Skin epidermis (tissue), 12 donors: ENCODE measurements around the gene CCSER1.
"Not testable (repeated sequence)": the region's sequence is repeated elsewhere in the genome, so short reads cannot be mapped to it uniquely, and the experiment has no call there.

Experiments
- H3K27ac ChIP-seq, 21 experiments: fragments of 200-600 bp; sonication (generic) in 11 of 21; one replicate each; pipeline ENCODE4 v1.5.0; 2020; ENCODE audit warnings: mild to moderate bottlenecking in 3 of 21, inconsistent platforms in 2 of 21, moderate library complexity in 2 of 21
- H3K4me3 ChIP-seq, 7 experiments: fragments of 200-600 bp; sonication (generic) in 2 of 7; one replicate each; pipeline ENCODE4 v1.5.0; 2020; ENCODE audit warnings: inconsistent platforms in 2 of 7, mild to moderate bottlenecking in 2 of 7, moderate library complexity in 1 of 7

CCSER1 gene

DNA sequence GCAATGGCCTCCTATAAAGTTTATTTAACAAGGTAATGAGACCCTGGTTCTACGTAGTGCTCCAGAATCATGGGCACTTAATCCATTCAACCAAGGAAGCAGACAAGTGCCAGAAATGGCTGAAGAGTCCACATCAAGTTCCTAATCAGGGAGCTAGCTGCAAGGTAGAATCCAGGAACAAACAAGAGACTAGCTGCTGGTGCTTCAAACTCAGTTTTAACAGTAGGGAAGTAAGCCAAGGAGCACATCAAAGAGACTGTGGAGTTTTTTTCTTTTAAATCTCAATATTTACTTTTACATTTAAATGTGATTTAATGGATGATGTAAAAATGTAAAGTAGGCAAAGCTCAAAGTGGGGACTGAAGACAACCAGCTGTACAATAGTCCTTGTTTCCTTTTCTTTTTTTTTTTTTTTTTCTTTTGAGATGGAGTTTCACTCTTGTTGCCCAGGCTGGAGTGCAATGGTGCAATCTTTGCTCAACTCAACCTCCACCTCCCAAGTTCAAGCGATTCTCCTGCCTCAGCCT lies 630.4 kb downstream of the CCSER1 start:
- Histone ChIP-seq H3K4me3 (no peak overlapping the region), H3K27ac (no peak overlapping the region)

DNA sequence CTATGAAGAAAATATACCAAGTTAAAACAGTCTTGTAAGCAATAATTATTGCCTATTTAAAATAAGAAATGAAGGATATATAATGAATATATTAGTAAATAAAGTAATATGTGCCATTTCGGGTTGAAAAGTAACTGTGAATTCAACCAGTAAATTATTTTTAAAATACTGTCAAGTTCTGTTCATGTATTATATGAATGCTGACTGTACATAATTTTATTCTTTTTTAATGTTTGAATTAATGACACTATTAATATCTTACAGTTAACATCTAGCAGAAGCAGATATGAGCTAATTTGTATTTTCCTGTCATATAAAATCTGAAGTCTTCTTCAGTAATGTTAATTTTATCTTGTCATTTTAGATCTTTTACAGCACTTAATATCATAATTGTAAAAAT lies 632.9 kb downstream of the CCSER1 start:
- Histone ChIP-seq H3K27ac (no peak overlapping the region), H3K4me3 (no peak overlapping the region)

- Histone ChIP-seq H3K4me3 (no peak overlapping the region), H3K27ac (no peak overlapping the region)
Observed at GRCh38 chr4:90766837-90767236, 639.6 kb downstream of the CCSER1 start.

DNA sequence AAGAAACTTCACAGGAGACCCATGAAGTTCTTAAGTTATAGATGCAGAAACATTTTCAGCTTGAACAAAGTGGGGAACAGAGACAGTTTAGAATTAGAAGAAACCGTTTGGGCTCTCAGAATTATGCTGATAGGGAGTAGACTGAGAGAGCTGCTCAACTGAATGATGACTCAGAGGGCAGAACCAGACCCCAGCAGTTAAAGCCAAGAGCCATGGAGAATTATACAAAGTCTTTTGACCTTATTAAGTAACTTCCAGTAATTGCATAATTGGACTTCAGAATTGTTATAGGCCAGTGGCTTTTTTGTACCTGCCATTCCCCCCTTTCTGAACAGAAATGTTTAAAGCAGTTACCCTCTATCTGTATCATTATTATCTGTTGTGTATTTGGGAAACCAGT lies 642.1 kb downstream of the CCSER1 start:
- no peak overlapping the region for H3K27ac ChIP-seq

DNA sequence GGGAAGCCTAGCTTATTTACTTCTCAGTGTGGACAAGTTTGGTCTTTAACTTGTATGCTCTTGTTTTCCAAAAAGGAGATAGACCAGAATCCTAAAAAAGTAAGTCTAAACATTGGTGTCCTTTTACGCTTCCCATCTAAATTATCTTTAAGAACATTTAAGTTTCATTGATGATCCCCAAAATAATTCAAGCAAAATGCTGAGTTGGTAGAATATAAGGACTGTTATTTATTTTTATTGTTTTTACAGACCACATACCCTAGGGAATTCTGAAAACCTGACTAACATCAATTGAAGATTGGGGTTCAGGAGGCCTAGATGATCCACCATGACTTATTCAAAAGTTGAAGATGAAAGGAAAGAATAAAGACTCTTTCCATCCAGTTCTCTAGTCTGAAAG lies 653.0 kb downstream of the CCSER1 start:
- Histone ChIP-seq H3K4me3 (no peak overlapping the region), H3K27ac (no peak overlapping the region)

More for the DNA sequence above, 642.1 kb downstream of the CCSER1 start:
- no peak overlapping the region for H3K4me3 ChIP-seq

DNA sequence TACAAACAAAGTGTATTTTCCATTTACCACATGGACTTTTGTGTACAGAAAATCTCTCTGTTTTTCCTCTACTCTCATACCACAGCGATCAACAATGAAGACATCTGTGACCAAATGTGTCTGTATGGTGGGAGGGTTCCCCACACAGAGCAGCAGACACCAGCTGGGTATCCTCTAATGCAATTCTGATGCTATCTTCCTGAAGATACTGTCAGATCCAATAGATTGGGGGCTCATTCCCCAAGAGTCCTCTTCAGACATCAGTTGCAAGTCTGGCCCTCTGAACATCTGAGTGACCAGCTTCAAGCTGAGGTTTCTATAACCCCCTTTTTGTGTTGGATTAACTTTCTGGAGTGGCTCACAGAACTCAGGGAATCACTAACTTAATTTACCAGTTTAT lies 659.4 kb downstream of the CCSER1 start:
- no peak overlapping the region for H3K27ac ChIP-seq
- H3K4me3 ChIP-seq: no peak overlapping the region

DNA sequence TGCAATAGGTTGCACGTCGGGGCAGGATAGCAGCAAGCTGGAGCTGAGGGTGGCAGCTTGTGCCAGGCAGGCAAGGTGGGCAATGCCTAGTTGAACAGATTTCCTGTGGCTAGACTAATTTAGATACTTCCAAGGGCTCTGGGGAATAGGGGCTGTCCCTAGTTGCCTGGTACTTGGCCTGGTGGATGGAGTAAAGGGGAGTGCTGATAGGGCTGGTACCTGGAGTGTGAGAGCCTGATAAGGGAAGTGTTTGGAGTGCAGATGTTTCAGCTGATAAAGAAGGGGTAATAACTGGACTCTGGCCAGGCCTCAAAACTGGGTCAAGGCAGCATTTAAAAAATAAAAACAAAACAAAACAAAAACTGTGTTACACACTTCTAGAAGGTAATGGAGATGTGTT lies 665.5 kb downstream of the CCSER1 start:
- H3K27ac ChIP-seq: no peak overlapping the region
- no peak overlapping the region for H3K4me3 ChIP-seq

GRCh38 chr4:90798948-90799347 lies 671.8 kb downstream of the CCSER1 start:
- H3K4me3 ChIP-seq: no peak overlapping the region
- no peak overlapping the region for H3K27ac ChIP-seq

DNA sequence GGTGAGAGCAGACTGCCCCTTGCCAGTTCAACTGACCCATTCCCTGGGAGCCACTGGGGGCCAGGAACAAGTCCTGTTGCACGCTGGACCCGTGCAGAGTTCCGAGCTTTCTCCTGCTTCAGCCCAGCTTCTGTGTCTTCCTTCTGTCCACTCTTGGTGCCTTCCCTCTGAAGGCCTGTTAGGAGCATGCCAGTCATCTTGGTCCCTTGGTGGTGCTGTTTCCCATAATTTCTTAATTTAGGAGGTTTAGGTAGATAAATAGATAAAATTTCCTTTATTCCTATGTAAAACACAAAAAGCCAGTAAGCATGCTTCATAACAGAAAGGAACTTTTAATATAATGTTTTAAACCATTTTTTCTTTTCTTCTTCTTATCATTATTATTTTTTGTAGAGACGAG lies 672.7 kb downstream of the CCSER1 start:
- H3K4me3 ChIP-seq: no peak overlapping the region
- no peak overlapping the region for H3K27ac ChIP-seq

DNA sequence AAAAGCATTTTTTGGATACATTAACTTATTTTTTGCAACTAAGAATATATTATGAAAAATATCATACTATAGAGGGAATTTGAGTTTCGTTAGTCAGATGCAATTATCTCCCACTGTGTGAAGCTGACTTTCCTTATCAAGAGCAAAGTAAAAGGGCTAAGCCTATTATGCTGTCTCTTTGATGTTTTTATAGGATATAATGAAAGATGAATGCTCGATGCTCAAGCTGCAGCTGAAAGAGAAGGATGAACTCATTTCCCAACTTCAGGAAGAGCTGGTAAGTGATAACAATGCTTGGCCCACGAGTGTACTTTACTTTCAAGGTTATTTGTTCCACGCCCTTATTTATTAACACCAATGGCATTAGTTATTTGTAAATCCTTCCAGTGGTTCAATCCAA lies 688.4 kb downstream of the CCSER1 start:
- no peak overlapping the region for H3K27ac ChIP-seq
- no peak overlapping the region for H3K4me3 ChIP-seq

- no peak overlapping the region for H3K27ac ChIP-seq
- no peak overlapping the region for H3K4me3 ChIP-seq
Observed at GRCh38 chr4:90816754-90817153, 689.6 kb downstream of the CCSER1 start.

DNA sequence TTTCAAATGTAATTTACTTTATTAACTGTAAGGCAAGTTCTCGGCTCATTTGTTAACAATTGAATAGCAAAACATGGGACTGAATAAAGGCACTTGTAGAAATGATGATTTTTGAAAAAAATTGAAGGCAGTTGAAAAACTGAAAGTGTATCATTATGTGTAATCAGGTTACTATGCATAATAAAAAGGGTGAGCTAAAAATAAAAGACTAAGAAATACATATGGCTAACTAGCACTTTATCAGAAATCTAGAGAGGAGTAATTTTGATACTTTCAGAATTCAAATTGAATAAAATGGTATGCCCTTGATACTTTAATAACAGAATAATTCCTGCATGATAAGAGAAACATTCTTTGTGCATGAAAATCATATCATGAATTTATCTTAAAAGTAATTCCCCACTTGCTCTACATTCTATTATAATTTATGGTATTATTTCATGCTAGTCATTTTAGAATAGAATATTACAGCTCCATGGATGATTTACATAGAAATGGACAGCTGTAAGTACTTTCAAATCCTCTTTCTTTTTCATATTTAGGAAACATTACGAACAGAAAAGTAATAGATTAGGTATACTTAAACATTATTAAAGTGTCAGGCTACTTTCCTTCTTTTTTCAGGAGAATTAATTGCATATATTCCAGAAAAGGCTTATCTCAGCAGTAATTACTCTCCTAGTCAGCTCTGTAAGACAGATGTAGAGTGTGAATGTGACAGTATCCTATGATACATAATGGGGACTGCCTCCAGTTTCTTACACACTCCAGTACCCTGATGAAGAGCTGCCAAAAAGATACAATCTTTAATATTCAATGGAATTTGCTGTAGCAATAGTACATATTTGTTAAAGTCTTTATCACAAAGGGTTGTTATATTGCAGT lies 697.3 kb downstream of the CCSER1 start:
- H3K27ac ChIP-seq: no peak overlapping the region

GRCh38 chr4:90825849-90826248 lies 698.7 kb downstream of the CCSER1 start:
- Histone ChIP-seq H3K4me3 (no peak overlapping the region), H3K27ac (no peak overlapping the region)

More for the DNA sequence above, 697.3 kb downstream of the CCSER1 start:
- no peak overlapping the region for H3K4me3 ChIP-seq

GRCh38 chr4:90833706-90834105 lies 706.5 kb downstream of the CCSER1 start:
- Histone ChIP-seq H3K27ac (no peak overlapping the region), H3K4me3 (no peak overlapping the region)

- Histone ChIP-seq H3K4me3 (no peak overlapping the region), H3K27ac (no peak overlapping the region)
Observed at GRCh38 chr4:90837241-90837640, 710.0 kb downstream of the CCSER1 start.

DNA sequence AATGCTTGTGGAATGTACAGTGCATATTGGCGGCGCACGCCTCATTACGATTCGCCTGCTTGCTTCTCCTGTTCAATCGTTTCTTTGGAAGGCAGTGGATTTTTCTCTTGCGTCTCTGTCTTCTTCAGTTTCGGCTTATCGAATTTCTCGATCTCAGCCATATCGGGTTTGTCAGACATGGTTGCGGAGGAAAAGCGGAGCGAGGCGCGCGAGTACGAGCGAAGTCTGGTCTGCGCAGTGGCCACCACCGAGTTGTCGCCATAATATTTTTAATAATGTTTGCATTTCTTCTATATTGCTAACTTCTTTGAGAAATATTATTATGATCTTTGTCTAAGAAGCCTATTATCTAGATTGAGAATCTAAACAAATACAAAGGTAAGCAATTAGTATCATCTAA lies 711.7 kb downstream of the CCSER1 start:
- not testable (repeated sequence) for H3K27ac ChIP-seq, H3K4me3 ChIP-seq

DNA sequence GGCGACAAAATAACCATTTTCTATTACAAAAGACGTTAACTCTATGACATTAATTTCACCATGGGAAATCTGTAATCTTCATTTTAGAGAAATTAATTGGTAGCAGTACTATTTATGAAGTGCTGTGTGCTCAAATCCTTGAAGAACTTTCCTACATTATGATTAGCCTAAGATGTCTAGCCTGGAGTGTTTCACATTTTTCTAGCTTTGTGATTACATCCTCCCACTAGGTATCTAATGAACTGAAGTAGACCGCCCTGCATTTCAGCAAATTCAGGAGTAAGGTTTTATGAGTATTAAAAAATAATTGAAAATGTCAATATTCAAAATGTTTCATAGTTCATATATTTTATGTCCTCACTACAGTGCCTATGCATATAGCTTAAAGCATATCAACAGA lies 713.1 kb downstream of the CCSER1 start:
- Histone ChIP-seq H3K27ac (no peak overlapping the region), H3K4me3 (no peak overlapping the region)

- Histone ChIP-seq H3K4me3 (no peak overlapping the region), H3K27ac (no peak overlapping the region)
Observed at GRCh38 chr4:90840828-90841227, 713.6 kb downstream of the CCSER1 start.

- Histone ChIP-seq H3K27ac (no peak overlapping the region), H3K4me3 (no peak overlapping the region)
Observed at GRCh38 chr4:90841676-90842075, 714.5 kb downstream of the CCSER1 start.

DNA sequence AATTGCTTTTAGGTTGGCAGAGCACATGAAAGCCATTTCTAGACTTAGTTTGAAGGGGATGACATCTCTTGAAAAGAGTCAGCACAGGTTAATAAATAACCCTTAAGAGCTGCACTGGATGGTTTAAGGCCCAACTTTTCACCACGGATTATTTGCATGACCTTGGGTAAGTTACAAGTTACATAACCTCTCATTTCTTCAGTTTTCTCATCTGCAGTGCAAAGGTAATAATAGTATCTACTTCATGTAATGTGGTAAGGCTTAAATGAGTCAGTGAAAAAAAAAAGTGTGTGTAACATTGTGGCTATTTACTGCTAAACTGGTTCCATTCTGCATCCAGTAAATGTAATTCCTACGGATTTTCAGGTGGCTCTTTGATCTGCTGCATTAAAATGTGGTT lies 715.8 kb downstream of the CCSER1 start:
- H3K27ac ChIP-seq: no peak overlapping the region
- no peak overlapping the region for H3K4me3 ChIP-seq

DNA sequence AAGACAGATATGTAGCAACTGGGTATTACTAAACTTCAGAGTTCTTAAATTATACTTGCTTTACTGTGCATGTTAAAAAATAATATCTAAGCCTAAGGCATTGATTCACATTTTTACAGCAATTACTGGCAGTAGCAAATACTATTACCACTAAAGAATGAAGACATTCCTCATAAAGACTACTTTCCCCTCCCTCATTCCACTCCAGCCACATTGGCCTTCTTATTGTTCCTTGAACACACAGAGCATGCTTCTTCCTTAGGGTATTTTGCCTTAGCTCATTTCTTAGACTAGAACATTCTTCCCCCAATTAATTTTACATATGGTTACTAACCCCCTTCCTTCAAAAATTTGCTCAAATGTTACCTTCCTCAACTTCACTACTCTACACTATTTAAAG lies 717.0 kb downstream of the CCSER1 start:
- Histone ChIP-seq H3K27ac (no peak overlapping the region), H3K4me3 (no peak overlapping the region)

DNA sequence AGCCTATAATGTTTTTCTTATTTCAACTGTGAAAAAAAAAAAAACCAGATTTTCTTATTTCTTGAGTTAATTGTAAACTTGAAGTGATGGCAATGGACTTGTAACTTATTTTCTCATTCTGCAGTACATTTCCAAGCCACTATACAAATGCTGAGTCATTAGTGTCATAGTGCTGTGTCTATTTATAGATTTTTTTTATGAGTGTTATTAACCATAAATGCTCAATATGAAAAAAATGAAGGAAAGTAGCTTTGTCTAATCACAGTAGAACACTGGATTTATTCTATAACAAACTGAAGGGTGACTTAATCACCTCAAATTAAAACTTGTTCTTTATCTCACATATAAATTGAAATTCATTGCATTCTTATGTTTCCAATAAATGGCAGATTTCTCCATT lies 718.6 kb downstream of the CCSER1 start:
- Histone ChIP-seq H3K27ac (no peak overlapping the region), H3K4me3 (no peak overlapping the region)
